Measurements from ENCODE around the gene ATXN7L3. TPM values are rescaled to one million over a fixed set of nuclear protein-coding genes. Genes with fewer than 3 reads are reported as not detected.

ATXN7L3 gene
- total RNA-seq, 2 donors from 2014 or later: 45.8 to 72.0 TPM

- intact Hi-C loops (cut with DNase I): no loop called here
- peaks cover 4% of the 10 kb centered on the region for H3K4me1 ChIP-seq (replicated peaks)
- peak overlapping the region; percentile 85 to 98 for H3K4me3 ChIP-seq
- no peaks in the 10 kb centered on the region for H3K36me3 ChIP-seq
- H3K27me3 ChIP-seq (replicated peaks; ENCODE audit: insufficient read depth): no peaks in the 10 kb centered on the region
- H3K9me3 ChIP-seq: no peaks in the 10 kb centered on the region
- TF ChIP-seq POLR2AphosphoS5 (IDR thresholded peaks at IDR 0.05) (no peak), POLR2A (IDR thresholded peaks at IDR 0.05) (no peak), CTCF (IDR thresholded peaks at IDR 0.05) (peak in 1 of 4 experiments; percentile 5)
- no peak for DNase-seq (ENCODE audit: low spot score)
- H3K27ac ChIP-seq: peak overlapping the region; percentile 98 to 100
- WGBS: 5% methylated on average over 30 of the region's 36 CpGs
Observed at GRCh38 chr17:44200478-44201155, 933 bp upstream of the ATXN7L3 start.

GRCh38 chr17:44198721-44199552, 747 bp downstream of the ATXN7L3 start:
- Histone ChIP-seq H3K27ac (peak overlapping the region; percentile 98 to 100), H3K9me3 (no peaks in the 10 kb centered on the region), H3K27me3 (replicated peaks; ENCODE audit: insufficient read depth) (no peaks in the 10 kb centered on the region), H3K36me3 (peaks cover 5 to 11% of the 10 kb centered on the region in 2 donors), H3K4me3 (peak overlapping the region; percentile 85 to 98), H3K4me1 (replicated peaks) (peaks cover 4% of the 10 kb centered on the region)
- peak; percentile 28 for TF ChIP-seq POLR2A (IDR thresholded peaks at IDR 0.05)
- TF ChIP-seq POLR2AphosphoS5 (IDR thresholded peaks at IDR 0.05): no peak
- WGBS: under 1% methylated on average over 45 of the region's 68 CpGs
- DNase-seq (ENCODE audit: low spot score): peak; percentile 49
- intact Hi-C loops (cut with DNase I): no loop called here

DNA sequence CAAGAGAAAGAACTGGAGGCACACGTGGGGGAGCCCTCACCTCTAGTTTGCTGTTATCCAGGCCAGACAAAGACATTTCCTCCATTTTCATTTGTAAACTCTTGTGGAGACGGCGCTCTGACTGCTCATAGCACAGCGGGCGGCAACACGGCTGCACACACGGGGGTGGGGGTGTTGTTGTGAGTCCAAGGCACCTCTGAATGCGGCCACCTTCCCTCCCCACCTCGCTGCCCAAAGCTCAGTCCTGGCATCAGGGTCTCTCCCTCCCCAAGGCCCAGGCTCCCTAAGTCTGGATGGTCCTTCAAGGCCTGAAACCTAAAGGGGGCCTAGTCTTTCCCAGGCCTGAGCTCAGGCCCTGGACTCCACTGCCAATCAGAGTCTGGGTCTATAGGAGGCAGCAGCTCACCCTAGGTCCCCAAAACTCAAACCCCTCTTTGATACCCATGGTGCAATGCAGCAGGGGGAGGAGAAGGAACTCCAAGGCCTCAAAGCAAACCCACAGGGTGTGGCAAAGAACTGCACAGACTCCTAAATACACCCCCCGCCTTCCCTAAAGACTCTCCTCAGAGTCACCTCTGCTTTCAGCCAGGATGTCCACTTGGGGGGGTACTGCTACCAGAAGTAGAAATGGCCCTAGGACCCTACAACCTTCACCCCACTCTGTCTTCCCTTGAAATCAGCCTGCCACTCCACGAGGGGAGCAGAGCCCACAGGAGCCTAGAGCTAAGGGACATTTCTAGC, 1.5 kb downstream of the ATXN7L3 start:
- Histone ChIP-seq H3K36me3 (peaks cover 5 to 17% of the 10 kb centered on the region in 2 donors), H3K4me1 (replicated peaks) (peaks cover 4% of the 10 kb centered on the region), H3K4me3 (peak overlapping the region; percentile 85 to 98), H3K27me3 (replicated peaks; ENCODE audit: insufficient read depth) (no peaks in the 10 kb centered on the region), H3K9me3 (no peaks in the 10 kb centered on the region), H3K27ac (peak overlapping the region; percentile 98 to 100)
- DNase-seq (ENCODE audit: low spot score): peak; percentile 42
- TF ChIP-seq POLR2AphosphoS5 (IDR thresholded peaks at IDR 0.05): peak; percentile 48
- no peak for TF ChIP-seq CTCF (IDR thresholded peaks at IDR 0.05)
- peak; percentile 41 for TF ChIP-seq POLR2A (IDR thresholded peaks at IDR 0.05)
- intact Hi-C loops (cut with DNase I): no loop called here
- WGBS: 39% methylated on average over 11 of the region's 11 CpGs

DNA sequence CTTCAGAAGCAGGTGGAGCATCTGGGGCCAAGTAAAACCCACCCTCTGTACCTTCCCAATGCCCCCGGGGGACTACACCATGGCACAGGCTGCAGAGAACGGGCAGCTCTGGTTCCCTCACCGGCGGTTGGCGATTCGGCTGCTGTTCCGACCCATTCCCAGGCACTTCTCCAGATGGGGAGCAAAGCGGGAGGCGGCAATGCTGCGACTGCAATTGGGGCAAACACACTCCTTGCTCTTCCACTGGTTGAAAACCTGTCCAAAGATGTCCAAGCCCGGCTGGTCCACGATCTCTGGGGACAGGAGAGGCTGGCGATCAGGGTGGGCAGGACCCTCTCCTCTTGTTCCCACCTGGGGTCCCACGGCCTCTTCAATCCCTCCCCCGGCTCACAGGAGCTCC, 2.6 kb downstream of the ATXN7L3 start:
- no peak for TF ChIP-seq POLR2AphosphoS5 (IDR thresholded peaks at IDR 0.05)
- no peak for TF ChIP-seq CTCF (IDR thresholded peaks at IDR 0.05)
- TF ChIP-seq POLR2A (IDR thresholded peaks at IDR 0.05): no peak
- WGBS: 87% methylated on average over 15 of the region's 15 CpGs
- intact Hi-C loops (cut with DNase I): no loop called here
- no peak overlapping the region for H3K4me3 ChIP-seq
- H3K27me3 ChIP-seq (replicated peaks; ENCODE audit: insufficient read depth): no peaks in the 10 kb centered on the region
- peaks cover 5 to 17% of the 10 kb centered on the region in 2 donors for H3K36me3 ChIP-seq
- no peaks in the 10 kb centered on the region for H3K9me3 ChIP-seq
- H3K4me1 ChIP-seq (replicated peaks): peaks cover 10% of the 10 kb centered on the region
- no peak overlapping the region for H3K27ac ChIP-seq
- no peak for DNase-seq (ENCODE audit: low spot score)

All from prostate gland (tissue), 2 donors.